ENCODE results near the gene ADORA1.

The ADORA1 gene

DNA sequence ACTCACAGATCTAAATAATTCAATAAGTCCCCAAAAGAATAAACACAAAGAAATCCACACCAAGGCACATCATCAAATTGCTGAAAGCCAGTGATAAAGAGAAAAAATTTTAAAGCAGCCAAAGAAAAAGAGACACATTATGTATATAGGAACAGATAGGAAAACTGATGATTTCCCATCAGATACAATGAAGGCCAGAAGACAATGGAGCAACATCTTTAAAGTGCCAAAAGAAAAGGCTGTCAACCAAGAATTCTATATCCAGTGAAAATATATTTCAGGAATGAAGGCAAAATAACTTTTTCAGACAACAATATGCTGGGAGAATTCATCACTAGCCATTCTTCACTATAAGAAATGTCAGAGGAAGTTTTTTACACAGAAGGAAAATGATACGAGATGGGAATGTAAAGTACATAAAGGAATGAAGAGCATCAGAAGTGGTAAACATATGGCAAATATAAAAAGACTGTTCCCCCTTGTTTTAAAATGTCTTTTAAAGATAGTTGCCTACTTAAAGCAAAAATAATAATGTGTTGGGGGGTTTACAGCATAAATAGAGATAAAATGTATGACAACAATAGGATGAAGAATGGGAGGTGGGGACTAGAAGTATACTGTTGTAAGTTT lies 32.4 kb upstream of the ADORA1 start:
- no peak for DNase-seq (ENCODE audit: low spot score)

DNA sequence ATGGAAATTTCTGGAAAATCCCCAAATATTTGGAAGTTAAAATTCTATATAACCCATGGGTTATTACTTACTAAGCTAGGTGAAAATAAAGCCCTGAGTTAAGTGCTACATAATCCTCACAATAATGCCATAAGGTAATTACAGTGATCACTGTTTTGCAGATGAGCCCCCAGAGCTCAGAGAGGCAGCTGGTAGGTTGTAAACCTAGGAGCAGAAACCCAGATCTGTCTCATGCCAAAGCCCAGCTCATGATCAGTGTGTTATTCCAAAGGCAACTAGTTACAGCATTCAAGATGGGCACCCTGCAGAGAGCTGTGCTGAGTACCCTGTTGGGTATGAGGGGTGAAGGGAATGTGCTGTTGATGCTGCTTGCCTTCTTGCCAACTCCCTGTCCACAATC lies 31.0 kb upstream of the ADORA1 start:
- DNase-seq (ENCODE audit: low spot score): no peak

DNA sequence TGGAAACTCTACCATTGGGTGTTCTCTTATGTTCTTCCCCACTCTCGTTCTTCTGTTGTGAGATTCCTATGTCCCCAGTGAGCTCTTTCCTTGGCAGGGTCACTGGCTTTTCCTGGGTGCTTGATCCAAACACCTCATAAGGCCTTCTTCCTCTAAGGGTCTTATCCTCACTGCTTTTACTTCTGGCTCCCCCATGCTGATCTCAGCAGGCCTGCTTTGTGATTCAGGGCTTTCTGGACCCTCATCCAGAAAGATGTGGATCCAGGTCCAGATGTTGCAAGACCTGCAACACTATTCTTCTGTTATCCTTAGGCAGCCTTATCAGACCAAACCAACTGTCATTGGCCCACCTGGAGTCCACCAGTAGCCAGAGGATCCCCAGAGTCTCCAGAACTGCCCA lies 30.5 kb upstream of the ADORA1 start:
- DNase-seq (ENCODE audit: low spot score): no peak

GRCh38 chr1:203098445-203098844 lies 29.1 kb upstream of the ADORA1 start:
- no peak for DNase-seq (ENCODE audit: low spot score)

GRCh38 chr1:203098914-203099520 lies 28.5 kb upstream of the ADORA1 start:
- no peak for DNase-seq (ENCODE audit: low spot score)

DNA sequence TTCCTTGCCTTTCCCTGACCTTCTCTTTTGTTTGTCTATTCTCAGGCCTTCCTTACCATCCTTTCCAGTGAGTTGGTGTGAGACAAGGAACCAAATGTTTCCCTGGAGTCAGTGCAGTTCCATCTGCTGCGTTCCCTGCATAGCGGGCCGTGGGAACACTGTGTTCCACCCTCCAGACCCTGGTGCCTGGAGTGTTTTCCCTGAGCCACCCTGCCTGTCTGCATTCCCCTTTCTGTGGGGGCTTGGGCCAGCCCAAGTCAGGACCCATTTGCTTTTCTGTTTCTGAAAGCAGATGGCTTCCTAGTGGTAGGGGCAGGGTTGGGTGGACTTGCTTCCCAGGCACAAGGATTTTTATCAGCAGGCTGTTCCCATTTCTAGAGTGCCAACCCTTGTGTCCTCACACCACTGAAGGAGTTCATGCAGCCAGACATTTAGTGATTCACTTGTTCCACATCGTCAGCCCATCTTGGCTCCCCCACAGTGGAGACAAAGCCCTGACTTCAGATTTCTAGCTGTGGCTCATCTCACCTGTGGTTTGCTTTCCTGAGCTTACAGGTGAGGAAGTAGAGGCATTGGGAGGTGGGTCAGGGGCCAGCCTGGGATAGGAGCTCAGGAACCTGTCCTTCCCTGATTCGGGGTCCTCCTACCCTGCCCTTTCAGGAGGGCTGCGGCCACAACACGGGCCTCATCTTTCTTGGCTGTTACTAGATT lies 27.6 kb upstream of the ADORA1 start:
- DNase-seq (ENCODE audit: low spot score): no peak

- no peak for DNase-seq (ENCODE audit: low spot score)
These were observed 27.0 kb upstream of the ADORA1 start for GRCh38 chr1:203100516-203100869.

DNA sequence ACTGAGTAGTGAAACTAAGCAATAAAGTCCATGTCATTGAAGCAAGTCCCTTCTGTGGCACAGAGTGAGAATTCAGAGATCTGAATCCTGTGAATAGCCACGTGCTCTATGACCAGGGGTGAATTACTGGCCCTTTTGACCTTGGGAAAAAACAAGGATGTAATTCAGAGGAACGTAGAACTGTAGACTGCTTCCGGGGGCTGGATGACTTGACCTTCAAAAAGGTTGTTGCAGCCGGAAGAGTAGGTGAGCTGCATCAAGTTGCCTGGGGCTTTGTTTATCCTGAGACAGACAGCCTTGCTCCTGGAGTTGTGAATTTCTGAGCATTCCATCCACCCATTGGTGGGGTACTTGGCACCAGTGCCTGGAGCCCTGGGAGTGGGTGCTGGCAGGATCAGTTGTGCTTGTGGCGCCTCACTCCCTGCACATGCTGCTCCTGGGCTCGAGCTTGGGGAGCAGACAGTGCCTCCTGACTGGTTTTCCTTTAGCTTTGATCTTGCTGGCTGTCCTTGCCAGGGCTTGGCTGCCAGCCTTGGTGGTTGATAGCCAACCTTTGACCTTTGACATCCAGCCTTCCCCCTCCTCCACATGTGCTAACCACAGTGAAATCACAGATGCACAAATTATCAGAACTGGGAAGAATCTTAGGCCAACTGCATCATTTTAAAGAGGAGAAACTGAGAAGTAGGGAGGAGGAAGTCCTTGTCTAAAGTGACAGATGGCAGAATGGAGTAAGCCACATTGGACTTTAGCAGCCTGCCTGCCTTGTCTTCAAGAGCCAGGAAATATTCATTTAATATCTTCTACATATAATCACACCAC lies 25.5 kb upstream of the ADORA1 start:
- no peak for DNase-seq (ENCODE audit: low spot score)

DNA sequence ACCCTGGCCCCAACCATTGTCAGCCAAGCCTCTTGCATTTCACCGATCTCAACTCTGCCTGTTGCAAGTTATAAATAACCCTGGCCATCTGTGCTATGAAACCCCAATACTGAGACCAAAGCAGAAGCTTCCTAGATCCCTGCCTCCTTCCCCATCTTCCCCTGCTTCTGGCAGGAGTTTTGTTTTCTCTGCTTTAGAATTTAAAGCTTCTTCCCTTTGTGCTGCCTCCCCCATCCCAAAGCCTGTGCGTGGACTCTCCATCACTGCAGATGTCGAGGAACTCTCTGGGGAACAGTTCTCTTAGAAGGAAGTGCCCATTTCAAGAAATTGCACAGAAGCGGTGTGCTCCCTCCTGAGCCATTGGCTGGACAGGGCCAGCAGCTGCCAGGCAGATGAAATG lies 24.3 kb upstream of the ADORA1 start:
- no peak for DNase-seq (ENCODE audit: low spot score)

DNA sequence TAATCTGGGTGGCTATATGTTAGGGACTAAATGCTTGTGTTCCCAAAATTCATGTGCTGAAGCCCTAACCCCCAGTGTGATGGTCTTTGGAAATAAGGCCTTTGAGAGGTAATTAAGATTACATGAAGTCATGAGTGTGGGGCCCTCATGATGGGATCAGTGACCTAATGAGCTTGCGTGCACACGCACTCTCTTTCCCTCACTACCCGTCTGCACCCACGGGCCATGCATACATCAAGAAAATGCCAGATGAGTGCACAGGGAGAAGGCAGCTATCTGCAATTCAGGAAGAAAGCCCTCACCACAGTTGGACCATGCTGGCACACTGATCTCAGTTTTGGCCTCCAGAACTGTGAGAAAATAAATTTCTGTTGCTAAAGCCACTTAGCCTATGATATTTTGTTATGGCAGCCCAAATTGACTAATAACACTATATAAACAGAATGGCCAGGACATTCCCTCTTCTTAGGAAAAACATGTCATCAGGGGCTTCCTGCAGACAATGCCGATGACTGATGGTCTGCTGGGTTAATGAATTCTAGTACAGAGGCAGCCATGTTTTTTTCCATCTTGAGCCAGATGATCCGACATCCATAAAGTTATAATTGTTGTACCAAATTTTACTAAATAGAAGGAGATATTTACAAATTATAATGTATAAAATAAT lies 23.6 kb upstream of the ADORA1 start:
- no peak for DNase-seq (ENCODE audit: low spot score)

GRCh38 chr1:203104789-203105390 lies 22.6 kb upstream of the ADORA1 start:
- DNase-seq (ENCODE audit: low spot score): no peak

DNA sequence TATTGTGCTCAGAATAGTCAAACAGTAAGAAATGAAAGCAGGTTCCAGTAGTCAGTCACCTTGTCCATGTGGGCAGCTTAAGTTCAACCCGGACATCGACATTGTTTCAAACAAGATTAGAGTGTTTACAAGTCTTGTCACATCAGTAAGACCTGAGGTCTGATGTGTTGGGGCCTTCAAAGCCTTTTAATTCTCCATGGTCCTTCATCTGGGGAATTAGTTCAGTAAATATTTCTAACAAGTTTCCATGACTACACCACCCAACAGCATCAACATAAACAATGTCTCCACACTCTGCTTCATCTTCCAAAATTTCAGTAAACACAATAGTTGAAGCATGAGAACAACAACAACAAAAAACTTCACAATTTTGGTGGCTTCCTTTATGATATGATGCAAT lies 15.1 kb upstream of the ADORA1 start:
- peak; percentile 28 for DNase-seq (ENCODE audit: low spot score)

DNA sequence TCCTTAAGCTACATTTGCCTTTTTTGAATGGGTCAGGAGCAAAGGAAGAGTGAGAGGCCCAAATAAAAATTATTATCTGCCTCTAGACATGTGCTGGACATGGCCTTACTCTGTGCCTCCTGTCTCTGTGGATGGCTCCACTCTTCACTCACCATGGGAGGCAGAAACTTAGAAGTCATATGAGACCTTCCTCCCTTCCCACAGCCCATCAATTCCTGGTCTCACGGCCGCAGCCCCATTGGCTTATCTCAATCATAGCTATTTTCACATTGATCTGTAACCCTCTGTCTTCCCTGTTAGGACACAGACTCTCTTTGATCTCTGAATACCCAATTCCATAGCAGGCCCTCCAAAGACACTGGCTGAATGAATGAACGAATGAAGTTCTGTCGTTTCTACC lies 14.2 kb upstream of the ADORA1 start:
- DNase-seq (ENCODE audit: low spot score): no peak

DNA sequence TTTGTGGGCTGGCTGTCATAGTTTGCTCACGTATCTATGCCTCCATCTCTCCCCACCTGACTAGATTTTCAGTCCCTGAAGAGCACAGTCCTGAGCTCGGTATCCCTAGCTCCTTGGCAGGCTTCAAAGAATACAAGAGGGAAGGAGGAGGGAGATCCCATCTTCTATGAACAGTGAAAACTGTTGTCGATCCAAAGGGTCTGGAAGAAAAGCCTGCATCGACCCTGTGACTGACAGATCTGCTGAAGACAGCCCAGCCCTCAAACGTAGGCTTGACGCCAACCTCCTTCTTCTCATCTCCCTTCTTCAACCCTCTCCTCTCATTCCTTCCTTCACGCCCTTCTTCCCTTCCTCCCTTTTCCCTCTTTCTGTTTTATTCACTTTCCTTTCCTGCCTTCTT lies 13.3 kb upstream of the ADORA1 start:
- DNase-seq (ENCODE audit: low spot score): no peak

DNA sequence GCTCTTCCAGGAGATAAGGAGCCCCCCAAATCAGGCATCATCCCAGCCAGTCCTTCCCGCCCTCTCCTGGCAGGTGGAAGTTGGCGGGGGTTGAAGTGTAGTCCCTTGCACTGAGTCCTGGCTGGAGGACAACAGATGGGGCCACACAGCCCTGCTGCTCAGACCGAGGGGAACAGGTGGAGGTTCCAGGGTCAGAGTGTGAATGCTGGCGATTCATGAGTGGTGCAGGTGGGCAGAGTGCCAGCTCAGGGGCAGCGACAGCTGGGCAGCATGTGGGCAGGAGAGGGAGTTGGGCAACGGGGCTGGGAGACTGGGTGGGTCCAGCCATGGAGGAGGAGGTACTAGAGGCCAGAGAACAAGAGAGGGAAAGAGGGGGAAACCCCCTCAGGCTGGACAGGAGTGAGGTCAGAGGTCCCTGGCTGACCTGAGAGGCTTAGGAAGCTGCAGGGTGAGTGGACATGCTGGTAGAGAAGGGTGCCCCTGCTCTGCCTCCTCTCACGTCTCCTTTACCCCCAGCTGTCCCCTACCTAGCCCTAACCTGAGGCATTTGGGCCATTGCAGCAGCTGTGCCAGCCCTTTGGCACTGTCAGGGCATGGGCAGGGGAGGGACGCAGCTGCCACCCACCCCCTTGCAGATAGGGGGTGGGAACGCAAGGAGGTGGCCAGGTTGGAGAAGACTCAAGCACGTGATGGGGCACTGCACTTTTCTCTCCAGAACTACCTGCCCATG lies 11.3 kb upstream of the ADORA1 start:
- no peak for DNase-seq (ENCODE audit: low spot score)

GRCh38 chr1:203117611-203118575 lies 9.6 kb upstream of the ADORA1 start:
- DNase-seq (ENCODE audit: low spot score): peak; percentile 44

GRCh38 chr1:203120325-203121153 lies 7.0 kb upstream of the ADORA1 start:
- no peak for DNase-seq (ENCODE audit: low spot score)

DNA sequence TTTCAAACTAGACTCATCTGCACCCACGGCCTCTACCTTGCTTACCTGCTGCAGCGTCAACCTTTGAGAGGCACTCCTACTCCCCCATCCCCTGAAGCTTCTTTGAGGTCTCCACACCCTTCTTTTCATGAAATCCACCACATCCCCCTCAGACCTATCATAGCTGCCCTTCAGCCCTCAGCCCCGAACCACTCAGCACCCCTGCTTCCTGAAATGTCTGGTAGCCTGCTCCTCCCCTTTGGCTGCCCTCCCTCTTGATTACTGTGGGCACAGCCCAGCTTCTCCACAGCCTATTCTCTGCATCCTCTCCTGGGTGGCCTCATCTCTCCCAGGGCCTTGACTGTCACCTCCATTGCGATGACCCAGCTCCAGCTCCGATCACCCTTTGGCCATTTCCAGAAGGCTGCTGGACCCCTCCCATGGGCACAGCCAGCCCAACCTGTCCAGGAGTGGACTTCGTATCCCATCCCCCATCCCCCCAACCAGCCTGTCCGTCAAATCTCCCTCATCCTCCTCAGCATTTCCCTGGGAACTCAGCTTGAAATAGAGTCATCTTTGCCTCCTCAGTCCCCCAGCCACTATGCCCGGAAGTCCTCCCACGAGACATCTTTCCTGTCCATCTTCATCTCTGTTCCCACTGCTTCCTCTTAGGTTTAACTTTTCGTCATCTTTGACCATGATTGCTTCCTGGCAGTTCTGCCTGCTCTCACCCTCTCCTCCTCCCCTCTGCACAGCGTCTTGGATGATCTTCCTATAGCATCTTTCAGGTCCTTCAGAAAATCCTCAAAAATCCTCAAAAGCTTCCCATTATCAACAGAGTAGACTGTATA lies 6.1 kb upstream of the ADORA1 start:
- no peak for DNase-seq (ENCODE audit: low spot score)
